ENCODE measurements around the gene TRAPPC14.
"Not testable (repeated sequence)": the region's sequence is repeated elsewhere in the genome, so short reads cannot be mapped to it uniquely, and the experiment has no call there.

GRCh38 chr7:100195901-100196322 lies 37.4 kb upstream of the TRAPPC14 start:
- not testable (repeated sequence) for TF ChIP-seq CTCF, POLR2A (IDR thresholded peaks at IDR 0.05)
